DMS153 treated with DMSO at 0.1 percent for 48 hours (cell line): ENCODE results near the gene MYBL2.
A peak's percentile ranks its signal among the peaks of the same experiment; 100 is the strongest.
"Not testable (repeated sequence)": the region's sequence is repeated elsewhere in the genome, so short reads cannot be mapped to it uniquely, and the experiment has no call there.

Experiments
- DNase-seq: peaks from one replicate; lab custom pipeline; 2025; ENCODE audit not compliant: unreplicated experiment; lab: John Stamatoyannopoulos, UW

The MYBL2 gene

GRCh38 chr20:43749734-43750294 lies 82.9 kb downstream of the MYBL2 start:
- DNase-seq: peak; percentile 63

- no peak for DNase-seq
Observed at GRCh38 chr20:43750774-43751166, 83.9 kb downstream of the MYBL2 start.

- no peak for DNase-seq
Observed at GRCh38 chr20:43751167-43752050, 84.5 kb downstream of the MYBL2 start.

GRCh38 chr20:43752051-43752360 lies 85.1 kb downstream of the MYBL2 start:
- no peak for DNase-seq

GRCh38 chr20:43752561-43753301 lies 85.8 kb downstream of the MYBL2 start:
- no peak for DNase-seq

- no peak for DNase-seq
Observed at GRCh38 chr20:43755390-43755789, 88.5 kb downstream of the MYBL2 start.

- no peak for DNase-seq
Observed at GRCh38 chr20:43755851-43756250, 88.9 kb downstream of the MYBL2 start.

GRCh38 chr20:43757888-43758287 lies 91.0 kb downstream of the MYBL2 start:
- not testable (repeated sequence) for DNase-seq

GRCh38 chr20:43761386-43762340 lies 94.7 kb downstream of the MYBL2 start:
- peak; percentile 48 for DNase-seq

GRCh38 chr20:43762911-43763310 lies 96.0 kb downstream of the MYBL2 start:
- no peak for DNase-seq

GRCh38 chr20:43765916-43766315 lies 99.0 kb downstream of the MYBL2 start:
- no peak for DNase-seq
